Measurements from ENCODE around the gene CYP2F1.
"Not testable (repeated sequence)": the region's sequence is repeated elsewhere in the genome, so short reads cannot be mapped to it uniquely, and the experiment has no call there.

The CYP2F1 gene

GRCh38 chr19:41127362-41127761 is 13.1 kb downstream of the CYP2F1 start:
- DNase-seq (ENCODE audit: low read depth), result not testable (repeated sequence)

GRCh38 chr19:41127801-41128300 is 13.6 kb downstream of the CYP2F1 start:
- DNase-seq (ENCODE audit: low read depth), result peak; percentile 55

- no peak for DNase-seq (ENCODE audit: low read depth)
Measured at GRCh38 chr19:41128692-41129091, 14.5 kb downstream of the CYP2F1 start.

GRCh38 chr19:41131186-41131585 is 17.0 kb downstream of the CYP2F1 start:
- DNase-seq (ENCODE audit: low read depth), result no peak

- no peak for DNase-seq (ENCODE audit: low read depth)
Measured at GRCh38 chr19:41133260-41133659, 19.0 kb downstream of the CYP2F1 start.

- DNase-seq (ENCODE audit: low read depth), result no peak
Measured at GRCh38 chr19:41134616-41135015, 20.4 kb downstream of the CYP2F1 start.

- DNase-seq (ENCODE audit: low read depth), result peak; percentile 14
Measured at GRCh38 chr19:41135390-41136384, 21.5 kb downstream of the CYP2F1 start.

GRCh38 chr19:41136636-41137455 is 22.6 kb downstream of the CYP2F1 start:
- no peak for DNase-seq (ENCODE audit: low read depth)

GRCh38 chr19:41144403-41144802 is 30.2 kb downstream of the CYP2F1 start:
- peak; percentile 68 for DNase-seq (ENCODE audit: low read depth)

GRCh38 chr19:41149831-41150230 is 35.6 kb downstream of the CYP2F1 start:
- no peak for DNase-seq (ENCODE audit: low read depth)

- DNase-seq (ENCODE audit: low read depth), result not testable (repeated sequence)
Measured at GRCh38 chr19:41150986-41151385, 36.8 kb downstream of the CYP2F1 start.

GRCh38 chr19:41154060-41154459 is 39.8 kb downstream of the CYP2F1 start:
- no peak for DNase-seq (ENCODE audit: low read depth)

GRCh38 chr19:41156207-41156606 is 42.0 kb downstream of the CYP2F1 start:
- DNase-seq (ENCODE audit: low read depth), result no peak

- no peak for DNase-seq (ENCODE audit: low read depth)
Measured at GRCh38 chr19:41159881-41160280, 45.6 kb downstream of the CYP2F1 start.

- no peak for DNase-seq (ENCODE audit: low read depth)
Measured at GRCh38 chr19:41161903-41162302, 47.7 kb downstream of the CYP2F1 start.

- no peak for DNase-seq (ENCODE audit: low read depth)
Measured at GRCh38 chr19:41166944-41167804, 52.9 kb downstream of the CYP2F1 start.

- DNase-seq (ENCODE audit: low read depth), result no peak
Measured at GRCh38 chr19:41172297-41173164, 58.3 kb downstream of the CYP2F1 start.

GRCh38 chr19:41174297-41174928 is 60.2 kb downstream of the CYP2F1 start:
- DNase-seq (ENCODE audit: low read depth), result no peak

- DNase-seq (ENCODE audit: low read depth), result no peak
Measured at GRCh38 chr19:41175801-41176777, 61.9 kb downstream of the CYP2F1 start.
